Astrocyte (in vitro differentiated cells and primary cell): Measurements from ENCODE around the gene AP4E1.

Experiments used
- EZH2 ChIP-seq: IDR thresholded peaks from 2 replicates; pipeline ENCODE4 v1.6.1; 2012; ENCODE audit warnings: mild to moderate bottlenecking, low read length, inconsistent platforms; ENCODE audit not compliant: insufficient read depth
- TF ChIP-seq, protein P1 (sequence below): IDR thresholded peaks from 2 replicates; pipeline ENCODE4 v1.5.1; 2011; ENCODE audit warnings: low read depth, mild to moderate bottlenecking, inconsistent platforms, low read length, moderate library complexity; ENCODE audit not compliant: insufficient read depth

- TF ChIP-seq, protein P1, sequence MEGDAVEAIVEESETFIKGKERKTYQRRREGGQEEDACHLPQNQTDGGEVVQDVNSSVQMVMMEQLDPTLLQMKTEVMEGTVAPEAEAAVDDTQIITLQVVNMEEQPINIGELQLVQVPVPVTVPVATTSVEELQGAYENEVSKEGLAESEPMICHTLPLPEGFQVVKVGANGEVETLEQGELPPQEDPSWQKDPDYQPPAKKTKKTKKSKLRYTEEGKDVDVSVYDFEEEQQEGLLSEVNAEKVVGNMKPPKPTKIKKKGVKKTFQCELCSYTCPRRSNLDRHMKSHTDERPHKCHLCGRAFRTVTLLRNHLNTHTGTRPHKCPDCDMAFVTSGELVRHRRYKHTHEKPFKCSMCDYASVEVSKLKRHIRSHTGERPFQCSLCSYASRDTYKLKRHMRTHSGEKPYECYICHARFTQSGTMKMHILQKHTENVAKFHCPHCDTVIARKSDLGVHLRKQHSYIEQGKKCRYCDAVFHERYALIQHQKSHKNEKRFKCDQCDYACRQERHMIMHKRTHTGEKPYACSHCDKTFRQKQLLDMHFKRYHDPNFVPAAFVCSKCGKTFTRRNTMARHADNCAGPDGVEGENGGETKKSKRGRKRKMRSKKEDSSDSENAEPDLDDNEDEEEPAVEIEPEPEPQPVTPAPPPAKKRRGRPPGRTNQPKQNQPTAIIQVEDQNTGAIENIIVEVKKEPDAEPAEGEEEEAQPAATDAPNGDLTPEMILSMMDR = no peak
- TF ChIP-seq EZH2 = no peak
Observed at GRCh38 chr15:50943638-50944037, 35.2 kb downstream of the AP4E1 start.
